Muscle of arm (tissue), 12 donors: ENCODE results near the gene TM9SF3. TPM values are rescaled to one million over a fixed set of nuclear protein-coding genes. Genes with fewer than 3 reads are reported as not detected.
"Not testable (repeated sequence)": the region's sequence is repeated elsewhere in the genome, so short reads cannot be mapped to it uniquely, and the experiment has no call there.

Source experiments
- DNase-seq: peaks from one replicate; pipeline ENCODE4 v3.0.0-alpha.2; 2013
- polyA plus RNA-seq, 12 donors: library from polyadenylated mRNA; unstranded; fragments of 120-200 nt; gene quantifications; one replicate each; pipeline ENCODE4 v1.2.1, GENCODE V29; 2013; ENCODE audit not compliant: insufficient read length in 12 of 12

TM9SF3 gene
- polyA plus RNA-seq, 12 donors = 82.7 to 149 (median 108) TPM; not detected in 1

DNA sequence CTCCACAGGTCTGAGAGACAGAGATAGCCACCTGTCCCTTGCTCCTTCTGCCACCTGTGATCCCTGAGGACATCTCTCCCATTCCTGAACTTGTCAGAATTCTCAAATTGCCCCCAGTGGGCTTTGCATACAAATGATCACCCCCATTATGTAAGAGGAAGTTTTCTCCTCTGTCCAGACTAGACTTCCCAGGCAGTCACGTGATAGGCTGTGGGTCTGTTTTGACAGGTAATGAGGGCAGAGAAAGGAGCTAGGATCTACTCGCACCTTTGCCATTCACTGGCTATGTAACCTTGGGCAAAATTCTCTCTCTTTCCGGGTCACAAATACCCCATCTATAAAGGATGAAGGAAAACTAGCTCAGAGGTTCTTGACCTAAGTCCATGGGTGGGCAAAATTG, 21.4 kb upstream of the TM9SF3 start:
- DNase-seq = no peak

DNA sequence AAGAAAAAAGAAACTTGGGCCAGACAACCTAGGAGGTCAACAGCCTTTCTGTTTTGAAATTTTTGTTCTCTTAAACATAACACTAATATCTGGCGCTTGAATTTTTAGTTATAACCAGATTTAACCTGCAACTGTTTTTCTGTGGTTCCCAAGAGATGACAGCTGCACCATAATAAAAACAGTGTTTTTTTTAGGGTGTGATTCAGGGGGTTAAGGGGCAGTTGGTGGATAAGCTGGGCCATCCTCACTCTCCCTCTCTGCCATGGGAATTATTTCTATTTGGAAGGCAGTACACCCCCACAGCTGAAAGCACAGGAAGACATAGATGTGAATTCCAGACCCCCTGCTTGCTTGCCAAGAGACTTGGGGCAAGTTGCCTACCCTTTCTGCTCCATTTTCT, 20.1 kb upstream of the TM9SF3 start:
- DNase-seq = no peak

DNA sequence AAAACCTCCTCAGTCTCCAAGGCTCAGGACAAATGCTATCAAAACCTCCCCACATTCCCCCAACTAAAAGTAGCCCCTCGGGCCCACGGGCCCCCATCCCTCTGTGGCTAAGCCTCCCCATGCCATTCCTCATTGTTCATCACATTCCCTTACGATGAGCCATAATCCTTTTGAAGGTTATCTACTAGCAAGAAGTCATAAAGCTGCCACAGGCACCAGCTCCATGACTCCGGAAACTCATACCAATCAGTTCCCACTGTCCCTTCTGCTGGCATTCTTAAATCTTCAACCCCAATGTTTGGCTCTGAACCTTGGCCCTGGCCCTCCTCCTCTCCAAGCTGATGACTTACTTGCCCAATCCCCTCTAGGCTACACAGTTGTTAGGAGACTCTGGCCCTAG, 19.4 kb upstream of the TM9SF3 start:
- DNase-seq = no peak

DNA sequence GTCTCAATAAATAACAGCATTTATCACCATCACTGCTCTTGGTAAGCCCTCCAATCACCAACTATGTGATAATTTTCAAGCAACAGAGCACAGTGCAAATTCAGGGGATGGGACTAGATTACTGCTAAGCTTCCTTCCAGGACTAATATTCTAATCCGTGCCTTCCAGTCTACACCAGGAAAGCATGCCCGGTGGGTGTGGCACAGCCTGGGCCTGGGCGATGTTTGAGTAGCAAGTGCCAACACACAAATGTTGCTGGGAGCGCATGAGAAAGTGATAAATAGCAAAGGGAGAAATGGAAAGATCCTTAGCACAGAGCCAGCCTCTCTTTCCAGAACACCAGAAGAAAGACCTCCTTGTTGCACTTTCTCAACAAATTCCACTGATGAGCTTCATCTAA, 13.5 kb upstream of the TM9SF3 start:
- no peak for DNase-seq

DNA sequence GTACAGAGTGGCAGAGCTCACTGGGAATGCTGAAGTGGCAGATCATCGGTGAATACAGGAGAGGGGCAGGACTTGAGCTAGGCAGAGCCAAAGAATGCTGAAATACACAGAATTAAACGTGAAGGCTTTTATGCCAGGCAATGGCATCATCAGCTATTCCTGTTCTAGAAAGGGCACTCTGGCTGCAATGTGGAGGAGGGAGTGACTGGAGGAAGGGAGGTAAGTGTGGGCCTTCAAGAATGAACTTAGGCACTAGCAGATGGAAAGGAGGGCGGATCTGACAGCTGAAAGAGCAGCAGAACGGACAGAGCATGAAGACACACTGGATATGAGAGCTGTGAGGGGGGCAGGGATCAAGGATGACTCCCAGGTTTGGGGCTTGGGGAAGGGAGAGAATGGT, 12.0 kb upstream of the TM9SF3 start:
- DNase-seq = no peak

DNA sequence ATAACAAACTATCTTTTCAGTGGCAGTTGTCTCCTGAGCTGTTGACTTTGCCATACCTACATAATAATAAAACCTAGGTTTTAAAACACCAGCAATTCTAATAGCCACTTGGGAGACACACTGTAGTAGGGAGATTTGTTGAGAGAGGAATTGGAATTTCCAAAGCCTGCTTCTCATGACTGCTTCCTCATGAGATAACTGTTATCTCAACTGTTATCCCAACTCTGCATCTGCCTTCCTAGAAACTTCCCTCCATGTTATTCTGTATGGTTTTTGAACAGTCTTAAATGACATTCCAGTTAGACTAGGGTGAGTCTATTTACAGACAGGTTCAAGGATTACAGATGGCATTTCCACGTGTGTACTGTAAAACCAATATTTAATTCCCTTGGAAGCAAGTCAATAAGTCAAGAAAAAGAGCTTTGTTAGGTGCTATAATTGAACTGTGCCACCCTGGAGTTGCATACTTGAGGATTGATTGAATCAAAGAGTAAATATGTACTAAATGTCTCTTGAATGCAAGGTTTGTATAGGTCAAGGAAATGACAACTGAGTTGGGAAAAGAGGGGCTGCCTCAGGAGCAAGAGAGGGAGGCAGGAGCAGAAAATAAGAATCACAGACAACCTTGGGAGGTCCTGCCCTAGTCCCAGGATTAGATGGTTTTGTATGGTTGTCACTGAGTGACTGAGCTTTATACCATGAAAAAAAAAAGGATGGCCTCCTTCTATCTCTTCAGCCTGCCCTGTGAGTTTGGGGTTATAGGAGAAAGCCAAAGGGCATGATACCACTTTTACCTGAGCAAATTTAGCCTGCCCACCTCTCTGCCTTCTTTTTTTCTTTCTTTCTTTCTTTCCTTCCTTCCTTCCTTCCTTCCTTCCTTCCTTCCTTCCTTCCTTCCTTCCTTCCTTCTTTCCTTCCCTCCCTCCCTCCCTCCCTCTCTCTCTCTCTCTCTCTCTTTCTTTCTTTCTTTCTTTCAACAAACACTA, 9.9 kb upstream of the TM9SF3 start:
- no peak for DNase-seq

DNA sequence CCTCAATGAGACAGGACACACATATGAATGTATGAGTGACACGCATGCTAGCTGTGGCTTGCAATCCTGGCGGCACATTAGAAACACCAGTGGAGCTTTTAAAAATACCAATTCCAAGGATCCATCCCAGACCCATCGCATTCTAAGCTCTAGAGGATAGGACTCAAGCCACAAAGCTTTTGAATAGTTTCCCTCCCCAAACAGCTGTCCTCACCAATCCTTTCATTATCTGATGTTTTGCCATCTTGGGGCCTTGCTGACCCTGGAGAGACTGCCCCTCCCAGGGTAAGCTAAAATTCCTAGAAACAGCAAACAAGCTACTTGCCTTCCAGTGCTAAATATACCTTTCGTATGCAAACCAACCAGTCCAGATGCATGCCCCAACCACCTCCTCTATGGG, 8.9 kb upstream of the TM9SF3 start:
- DNase-seq = no peak

DNA sequence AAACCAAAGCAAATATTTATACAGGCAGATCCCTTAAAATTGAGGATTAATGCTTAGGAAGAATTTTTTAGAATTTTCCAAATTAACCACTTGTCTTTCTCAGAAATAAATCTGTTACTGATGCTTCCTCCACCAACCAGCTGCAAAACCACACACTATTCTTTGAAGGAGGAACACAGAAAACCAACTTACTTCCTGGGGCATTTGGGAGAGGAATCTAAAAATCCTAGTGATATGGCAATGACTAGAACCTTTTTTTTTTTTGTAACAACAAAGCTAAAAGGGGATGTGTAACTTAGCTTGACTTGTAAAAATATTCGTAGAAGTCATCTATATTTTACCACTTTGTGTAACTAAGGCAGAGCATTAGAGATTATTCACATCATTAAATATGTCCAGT, 5.1 kb upstream of the TM9SF3 start:
- no peak for DNase-seq

DNA sequence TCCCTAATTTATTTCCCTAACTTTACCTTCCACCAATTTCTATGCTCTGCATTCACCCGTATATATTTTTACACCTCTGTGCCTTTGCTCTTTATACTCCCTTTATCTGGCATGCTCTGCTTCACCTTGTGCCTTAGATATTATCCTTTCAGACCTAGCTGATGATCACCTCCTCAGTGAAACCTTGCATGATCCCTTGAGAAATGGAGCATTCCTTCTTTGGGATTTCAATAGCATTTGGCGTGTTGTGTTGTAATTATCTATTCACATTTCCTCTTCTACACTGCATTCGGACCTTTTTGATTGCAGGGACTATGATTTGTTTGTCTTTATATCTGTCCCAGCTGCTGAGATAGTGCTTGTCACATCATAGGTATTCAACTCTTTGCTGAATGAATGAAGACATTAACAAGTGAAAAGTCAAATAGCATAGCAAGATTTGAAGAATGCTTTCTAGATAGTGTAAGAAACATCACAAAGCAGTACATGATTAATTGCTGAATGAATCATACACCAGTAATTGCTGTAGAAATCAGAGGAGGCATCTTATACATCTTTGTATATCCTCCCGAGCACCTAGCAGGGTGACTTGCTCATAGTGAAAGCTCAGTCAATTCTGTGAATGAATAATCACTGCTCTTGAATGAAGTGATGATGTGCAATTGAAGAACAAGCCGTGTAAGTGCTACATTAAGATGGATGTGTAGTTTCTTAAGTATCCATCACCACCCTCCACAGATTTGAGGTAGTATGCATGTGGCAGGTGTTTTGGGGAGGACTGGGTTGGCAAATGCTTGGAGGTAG, 2.0 kb upstream of the TM9SF3 start:
- no peak for DNase-seq

DNA sequence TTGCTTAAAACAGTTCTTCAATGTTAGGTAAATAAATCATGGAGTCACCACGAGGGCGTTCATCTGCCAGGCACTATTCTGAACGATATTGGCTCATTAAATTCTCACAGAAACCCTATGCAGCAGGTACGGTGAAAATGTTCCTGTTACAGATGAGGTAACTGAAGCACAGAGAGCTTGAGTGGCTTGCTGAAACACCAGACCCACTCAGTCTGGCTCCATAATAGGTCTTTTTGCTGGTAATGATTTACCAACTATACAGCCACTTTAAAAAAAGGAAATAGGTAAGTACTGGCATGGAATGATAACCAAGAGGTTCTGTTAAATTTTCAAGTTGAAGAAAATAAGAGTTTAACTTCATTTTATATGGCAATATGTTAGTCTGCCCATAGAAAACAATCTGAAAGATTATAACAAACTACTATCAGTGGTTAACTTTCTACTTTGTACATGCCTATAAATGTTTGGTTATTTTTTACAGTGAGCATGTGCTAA, 1.3 kb upstream of the TM9SF3 start:
- DNase-seq = no peak

DNA sequence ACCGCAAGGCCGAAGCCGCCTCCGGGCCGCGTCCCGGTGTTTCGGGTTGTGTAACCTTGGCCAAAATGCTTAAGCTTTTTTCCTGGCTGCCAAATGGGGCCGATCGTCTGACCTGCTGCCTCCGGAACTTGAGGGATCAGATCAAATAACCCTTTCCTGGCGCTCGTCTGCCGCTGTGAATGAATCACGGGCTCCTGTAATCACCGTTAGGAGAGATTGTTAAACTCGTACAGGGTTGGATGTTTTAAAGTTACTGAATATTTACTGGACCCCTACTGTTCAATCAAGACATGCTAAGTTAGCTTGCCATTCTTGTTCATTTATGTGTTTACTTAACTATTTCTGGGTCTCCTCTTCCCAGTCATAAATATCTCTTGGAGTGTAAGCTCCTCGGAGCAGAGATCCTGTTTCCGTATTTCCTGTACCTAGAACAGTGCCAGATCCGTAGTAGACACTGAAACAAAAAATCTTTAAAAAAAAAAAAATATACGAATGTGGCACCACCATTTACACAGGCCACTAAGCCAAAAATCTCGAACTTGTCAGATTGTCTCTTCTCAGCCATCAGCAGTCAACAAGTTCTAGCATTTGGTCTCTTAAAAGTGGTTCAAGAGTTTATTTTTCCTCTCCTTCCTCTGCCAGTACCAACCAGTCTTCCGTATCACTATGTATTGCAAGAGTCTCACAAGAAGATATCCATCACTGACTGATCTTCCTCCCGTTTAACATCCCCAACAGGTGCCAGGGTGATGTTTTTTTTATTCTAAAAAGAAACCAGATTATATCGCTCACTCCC, 650 bp upstream of the TM9SF3 start:
- peak; percentile 80 for DNase-seq

DNA sequence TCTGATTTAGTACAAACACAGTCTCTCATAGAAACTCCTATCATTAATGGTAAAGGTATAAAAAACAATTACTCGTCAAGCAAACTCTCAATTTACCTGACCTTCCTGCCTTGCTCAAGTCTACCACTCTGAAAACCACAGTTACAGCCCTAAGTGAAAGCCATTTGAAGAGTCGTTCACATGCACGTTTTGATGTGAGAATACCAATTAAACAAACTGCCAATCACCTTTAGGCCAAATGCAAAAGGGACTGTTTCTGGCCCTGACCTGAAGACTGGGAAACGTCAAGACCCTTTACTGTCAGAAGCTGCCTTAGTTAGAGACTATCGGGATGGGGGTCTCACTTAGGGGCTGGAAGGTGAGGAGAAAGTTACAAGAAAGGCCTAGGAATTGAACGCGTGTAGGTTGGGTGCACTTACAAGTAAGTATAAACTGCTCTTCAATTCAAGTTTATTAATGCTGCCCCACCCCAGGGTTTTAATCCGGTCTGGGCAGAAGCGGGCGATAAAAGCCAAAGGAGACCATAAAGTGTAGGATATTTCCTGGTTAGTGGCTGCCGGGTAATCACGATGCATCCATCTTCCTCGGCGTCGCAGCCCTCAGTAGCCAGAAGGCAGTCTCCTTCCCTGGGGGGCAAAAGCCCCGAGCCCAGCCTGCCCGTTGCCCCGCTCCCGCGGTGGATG, 935 bp downstream of the TM9SF3 start:
- no peak for DNase-seq

DNA sequence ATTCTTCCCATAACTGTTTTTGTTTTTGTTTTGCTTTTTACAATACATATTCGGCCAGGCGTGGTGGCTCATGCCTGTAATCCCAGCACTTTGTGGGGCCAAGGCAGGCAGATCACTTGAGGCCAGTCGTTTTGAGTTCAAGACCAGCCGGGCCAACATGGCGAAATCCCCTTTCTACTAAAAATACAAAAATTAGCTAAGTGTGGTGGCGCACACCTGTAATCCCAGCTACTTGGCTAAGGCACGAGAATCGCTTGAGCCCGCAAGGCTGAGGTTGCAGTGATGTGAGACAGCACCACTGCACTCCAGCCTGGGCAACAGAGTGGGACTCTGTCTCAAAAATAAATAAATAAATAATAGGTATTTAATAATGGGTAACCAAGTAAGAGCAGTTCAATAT, 2.3 kb downstream of the TM9SF3 start:
- no peak for DNase-seq

DNA sequence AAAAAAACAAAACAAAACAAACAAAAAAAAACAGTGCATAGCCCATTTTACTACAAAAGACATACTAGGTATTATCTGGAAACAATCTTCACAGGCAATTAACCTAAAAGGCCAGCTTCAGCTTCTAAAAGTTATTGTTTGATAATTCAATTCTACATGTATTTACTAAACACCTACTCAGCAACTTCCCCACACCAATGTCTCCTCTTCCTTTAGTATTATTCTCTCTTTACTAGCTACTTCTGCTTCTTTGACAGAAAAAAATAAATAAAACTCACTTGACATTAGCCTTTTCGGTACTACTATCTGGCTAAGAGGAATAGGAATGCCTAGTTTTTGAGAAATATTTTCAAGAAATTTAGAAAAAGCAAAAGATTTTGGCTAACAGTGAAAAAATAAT, 2.8 kb downstream of the TM9SF3 start:
- DNase-seq = no peak

DNA sequence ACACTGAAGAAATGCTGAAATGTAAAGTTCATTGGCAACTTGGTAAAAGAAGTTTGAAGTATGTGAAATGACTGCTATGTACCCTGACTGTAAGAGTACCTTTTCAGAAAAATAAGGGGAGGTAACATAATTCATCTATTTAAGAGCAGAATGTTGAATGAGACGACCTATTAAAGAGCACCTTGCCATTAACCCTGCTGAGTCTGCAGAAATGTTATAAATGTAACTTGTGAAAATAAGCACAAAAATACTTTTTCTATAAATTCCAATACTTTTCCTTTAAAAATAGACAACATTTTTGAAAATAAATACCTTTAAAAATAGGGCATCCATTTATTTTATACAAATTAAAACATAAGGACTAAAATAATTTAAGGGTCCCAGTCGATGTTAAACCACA, 7.7 kb downstream of the TM9SF3 start:
- no peak for DNase-seq

DNA sequence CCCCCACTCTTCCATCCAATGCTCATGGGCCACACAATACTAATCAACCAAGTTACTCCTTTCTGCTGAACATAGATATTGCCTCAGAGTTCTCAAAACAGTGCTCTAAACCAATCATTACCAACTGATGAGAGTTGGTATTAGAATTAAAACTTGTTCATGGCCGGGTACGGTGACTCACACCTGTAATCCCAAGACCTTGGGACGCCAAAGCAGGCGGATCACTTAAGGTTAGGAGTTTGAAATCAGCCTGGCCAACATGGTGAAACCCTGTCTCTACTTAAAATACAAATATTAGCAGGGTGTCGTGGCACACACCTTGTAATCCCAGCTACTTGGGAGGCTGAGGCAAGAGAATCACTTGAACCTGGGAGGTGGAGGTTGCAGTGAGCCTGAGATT, 8.2 kb downstream of the TM9SF3 start:
- DNase-seq = no peak

DNA sequence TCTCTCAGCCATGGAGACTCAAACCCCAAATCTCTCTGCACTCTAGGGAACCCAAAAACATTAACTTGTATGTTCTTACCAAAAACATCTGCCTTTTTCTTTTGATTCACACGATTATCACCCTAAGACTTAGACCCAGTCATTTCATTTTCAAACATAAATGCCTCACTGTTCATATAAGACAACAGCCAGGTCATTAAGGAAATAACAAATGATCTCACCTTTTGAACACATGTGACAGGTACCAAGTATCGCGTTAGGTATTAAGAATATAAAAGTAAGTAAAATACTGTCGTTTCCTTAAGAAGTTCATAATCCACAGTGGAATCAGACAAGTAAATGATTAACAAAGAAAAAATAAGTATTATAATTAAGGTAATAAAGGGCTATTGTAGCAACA, 8.8 kb downstream of the TM9SF3 start:
- DNase-seq = no peak

DNA sequence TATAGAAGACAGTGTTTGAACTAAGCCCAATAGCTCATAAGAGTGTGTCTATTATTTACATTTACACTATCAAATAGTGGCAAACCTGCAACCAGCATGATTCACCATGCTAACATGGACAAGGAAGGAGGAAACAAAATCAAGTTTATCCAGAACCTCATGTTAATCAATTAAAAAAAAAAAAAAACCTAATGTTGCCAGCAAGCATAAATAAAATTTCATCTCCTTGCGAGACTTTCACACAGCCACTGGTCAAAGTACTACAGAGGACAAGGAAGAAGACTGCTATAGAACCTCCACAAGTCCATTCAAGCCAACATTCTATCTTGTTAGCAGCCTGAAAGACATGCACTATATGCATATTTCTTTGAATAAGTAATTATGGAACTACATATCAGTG, 9.7 kb downstream of the TM9SF3 start:
- DNase-seq = no peak

DNA sequence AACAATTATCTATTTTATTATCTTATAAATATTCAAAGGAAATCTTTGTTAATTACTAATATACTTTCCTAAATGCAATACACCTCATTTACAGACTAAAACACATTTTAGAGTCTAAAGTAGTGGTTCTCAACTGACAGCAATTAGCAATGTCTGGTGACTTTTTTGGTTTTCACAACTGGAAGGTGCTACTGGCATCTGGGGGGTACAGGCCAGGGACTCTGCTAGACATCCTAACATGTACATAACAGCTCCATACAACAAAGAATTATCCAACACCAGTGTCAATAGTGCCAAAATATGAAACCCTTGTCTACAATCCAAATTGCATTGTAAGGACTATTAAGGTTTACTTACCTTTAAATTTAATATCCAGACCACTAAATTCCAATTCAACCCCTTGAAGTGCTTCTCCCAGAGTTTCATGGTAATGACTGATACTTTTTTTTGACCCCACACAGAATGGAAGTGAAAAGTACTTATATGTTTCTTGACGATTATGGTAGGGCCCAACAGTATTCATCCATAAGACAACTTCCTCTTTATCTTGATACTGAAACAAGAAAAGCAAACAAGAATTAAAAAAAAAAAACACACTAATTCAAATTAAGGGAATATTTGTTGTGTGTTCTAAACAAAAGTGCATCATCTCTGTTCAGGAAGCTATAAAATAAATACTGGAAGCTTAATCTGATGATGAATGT, 10.4 kb downstream of the TM9SF3 start:
- no peak for DNase-seq

DNA sequence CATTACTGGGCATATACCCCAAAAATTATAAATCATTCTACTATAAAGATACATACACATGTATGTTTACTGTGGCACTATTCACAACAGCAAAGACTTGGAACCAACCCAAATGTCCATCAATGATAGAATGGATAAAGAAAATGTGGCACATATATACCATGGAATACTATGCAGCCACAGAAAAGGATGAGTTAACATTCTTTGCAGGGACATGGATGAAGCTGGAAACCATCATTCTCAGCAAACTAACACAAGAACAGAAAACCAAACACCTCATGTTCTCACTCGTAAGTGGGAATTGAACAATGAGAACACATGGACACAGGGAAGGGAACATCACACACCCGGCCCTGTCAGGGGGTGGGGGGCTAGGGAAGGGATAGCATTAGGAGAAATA, 12.2 kb downstream of the TM9SF3 start:
- DNase-seq = not testable (repeated sequence)

DNA sequence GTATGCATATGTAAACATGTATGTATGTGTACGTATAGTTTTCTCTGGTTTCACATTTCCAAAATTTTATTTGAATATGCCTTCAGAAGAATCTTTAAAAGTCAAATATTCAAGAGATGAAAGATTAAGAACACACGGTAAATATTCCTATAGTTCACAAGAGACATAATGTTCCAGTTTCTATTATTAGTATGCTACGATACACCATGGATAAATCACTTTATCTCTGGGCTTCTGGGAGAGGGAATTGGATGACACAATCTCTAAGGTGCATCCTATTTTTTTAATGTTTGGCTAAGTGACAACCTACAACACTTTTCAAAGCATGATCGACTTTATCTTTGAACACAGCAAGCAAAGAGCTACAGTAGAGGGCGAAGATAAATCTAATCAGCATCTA, 13.8 kb downstream of the TM9SF3 start:
- DNase-seq = no peak
